Body of pancreas (tissue), 4 donors: Measurements from ENCODE around the gene ADAMTSL2. TPM values are rescaled to one million over a fixed set of nuclear protein-coding genes. Genes with fewer than 3 reads are reported as not detected.

Experiments used
- ATAC-seq: fragments of 150-250 bp; one replicate; pipeline ENCODE4 v1.9.1; 2016
- DNase-seq, 4 donors: peaks; one replicate each; pipeline ENCODE4 v3.0.0-alpha.2; 2019
- H3K27ac ChIP-seq, 4 donors: fragments of 200-600 bp; sonication (generic); 1 replicate in 3 of 4; 2 replicates in 1 of 4; pipeline versions ENCODE4 v1.5.1 to v1.6.1; 2016 to 2019; ENCODE audit warnings: mild to moderate bottlenecking in 1 of 4, mixed read lengths in 1 of 4, moderate library complexity in 1 of 4
- H3K27me3 ChIP-seq, 2 donors: fragments of 200-600 bp; sonication (generic); one replicate each; pipeline ENCODE4 v1.6.0; 2016; ENCODE audit warnings: mild to moderate bottlenecking in 1 of 2
- H3K36me3 ChIP-seq, 2 donors: fragments of 200-600 bp; sonication (generic); replicated peaks in 1 of 2; 2 replicates each; pipeline ENCODE4 v1.5.1; 2016; ENCODE audit warnings: low read depth in 2 of 2; ENCODE audit not compliant: insufficient read depth in 1 of 2
- H3K4me1 ChIP-seq: fragments of 200-600 bp; sonication (generic); one replicate; pipeline ENCODE4 v1.6.0; 2016
- H3K4me3 ChIP-seq, 2 donors: fragments of 200-600 bp; sonication (generic); 1 replicate in 1 of 2; 2 replicates in 1 of 2; pipeline ENCODE4 v1.5.1; 2016 to 2019
- H3K9me3 ChIP-seq, 3 donors: fragments of 200-600 bp; sonication (generic); 1 replicate in 2 of 3; 2 replicates in 1 of 3; pipeline ENCODE4 v1.5.1; 2016
- CTCF ChIP-seq, 7 experiments: fragments of 450-650 bp in 4 of 7; fragments of 200-600 bp in 3 of 7; sonication (generic) in 3 of 7; IDR thresholded peaks; one replicate each; pipeline ENCODE4 v1.5.1; 2016 to 2019; ENCODE audit warnings: antibody characterized with exemption in 7 of 7
- POLR2A ChIP-seq, 3 donors: fragments of 450-650 bp; IDR thresholded peaks; one replicate each; pipeline ENCODE4 v1.6.1; 2016; ENCODE audit warnings: antibody characterized with exemption in 3 of 3, mild to moderate bottlenecking in 2 of 3
- WGBS, 2 donors: methylation state at CpG; one replicate each; pipeline ENCODE4 v1.1.5; 2017; 5-methylcytosine and 5-hydroxymethylcytosine counted together
- intact Hi-C: fragments of 100-400 bp; cut with DNase I; formaldehyde crosslinking; loops from one replicate; pipeline ENCODE4 v1.15.1; 2023
- total RNA-seq, 2 donors: library from RNA; depleted of rRNA; stranded (reverse); fragments of >200 nt; gene quantifications; one replicate each; pipeline ENCODE4 v1.1.0, GENCODE V29; 2016

ADAMTSL2 gene
- total RNA-seq, 2 donors from 2014 or later = 4.2 to 21.8 TPM

- Histone ChIP-seq H3K4me1 (peaks cover 6% of the 10 kb centered on the region), H3K9me3 (no peaks in the 10 kb centered on the region), H3K27me3 (peaks cover 0 to 11% of the 10 kb centered on the region in 2 donors), H3K27ac (no peak overlapping the region), H3K4me3 (no peak overlapping the region), H3K36me3 (no peaks in the 10 kb centered on the region)
- intact Hi-C loops = no loop called here
- peak; percentile 26 for ATAC-seq
- WGBS, 2 donors = 9% methylated on average over 37 of the region's 41 CpGs; no CpG with 5 or more reads in 1 of the 2 donors
- TF ChIP-seq POLR2A (IDR thresholded peaks at IDR 0.05) = no peak
- TF ChIP-seq CTCF (IDR thresholded peaks at IDR 0.05) = no peak
- DNase-seq = peak in 1 of 4 donors; percentile 11
Measured at GRCh38 chr9:133608889-133609288, 74.4 kb downstream of the ADAMTSL2 start.

- no peak within 1 kb of the TSS for H3K4me3 ChIP-seq
- peaks cover 0 to 11% of the 10 kb centered on the region in 2 donors for H3K27me3 ChIP-seq
Measured at GRCh38 chr9:133609311-133610098, 75.0 kb downstream of the ADAMTSL2 start, which contains the start of gene FAM163B. TSS of gene FAM163B (minus strand) at chr9:133609389. CDS start at chr9:133580223, 29,166 bp downstream.

GRCh38 chr9:133610845-133611244 is 76.3 kb downstream of the ADAMTSL2 start:
- TF ChIP-seq POLR2A (IDR thresholded peaks at IDR 0.05) (no peak), CTCF (IDR thresholded peaks at IDR 0.05) (no peak)
- DNase-seq (no peak), ATAC-seq (no peak)
- Histone ChIP-seq H3K36me3 (no peaks in the 10 kb centered on the region), H3K27me3 (peaks cover 0 to 11% of the 10 kb centered on the region in 2 donors), H3K4me3 (no peak overlapping the region), H3K9me3 (no peaks in the 10 kb centered on the region), H3K4me1 (peaks cover 6% of the 10 kb centered on the region), H3K27ac (no peak overlapping the region)
- intact Hi-C loops = no loop called here
- WGBS, 2 donors = 6 to 27% methylated on average over 5 of the region's 5 CpGs

More at GRCh38 chr9:133609311-133610098, 75.0 kb downstream of the ADAMTSL2 start, which contains the start of gene FAM163B:
- H3K9me3 ChIP-seq = no peaks in the 10 kb centered on the region
- WGBS, 2 donors = 12 to 51% methylated on average over 5 to 40 of the region's 61 CpGs
- H3K36me3 ChIP-seq = no peaks in the 10 kb centered on the region
- intact Hi-C loops = no loop called here
- peaks cover 6% of the 10 kb centered on the region for H3K4me1 ChIP-seq
- TF ChIP-seq POLR2A (IDR thresholded peaks at IDR 0.05) = no peak
- no peak for TF ChIP-seq CTCF (IDR thresholded peaks at IDR 0.05)
- ATAC-seq = peak; percentile 80
- peak; percentile 35 to 61 (median 42) for DNase-seq
- no peak within 1 kb of the TSS for H3K27ac ChIP-seq

- Histone ChIP-seq H3K4me3 (no peak overlapping the region), H3K27me3 (peaks cover 0 to 11% of the 10 kb centered on the region in 2 donors), H3K27ac (no peak overlapping the region), H3K36me3 (no peaks in the 10 kb centered on the region), H3K9me3 (no peaks in the 10 kb centered on the region), H3K4me1 (peaks cover 6% of the 10 kb centered on the region)
- DNase-seq (no peak), ATAC-seq (no peak)
- TF ChIP-seq POLR2A (IDR thresholded peaks at IDR 0.05) (no peak), CTCF (IDR thresholded peaks at IDR 0.05) (no peak)
- intact Hi-C loops = no loop called here
- 65 to 67% methylated on average over 9 of the region's 9 CpGs for WGBS, 2 donors
Measured at GRCh38 chr9:133612051-133612450, 77.5 kb downstream of the ADAMTSL2 start.
